Adipocyte (in vitro differentiated cells): ENCODE data around the gene KCNJ6.

Source experiments
- DNase-seq: peaks from one replicate; pipeline ENCODE4 v3.0.0-alpha.2; 2015; ENCODE audit warnings: low read depth
- H3K27me3 ChIP-seq: replicated peaks from 2 replicates; pipeline ENCODE4 v1.7.0; 2013; ENCODE audit warnings: mild to moderate bottlenecking, low read length, moderate library complexity; ENCODE audit not compliant: control insufficient read depth, insufficient read depth
- H3K36me3 ChIP-seq: 2 replicates; pipeline ENCODE4 v1.7.0; 2013; ENCODE audit warnings: low read length, mild to moderate bottlenecking, moderate library complexity; ENCODE audit not compliant: control insufficient read depth, insufficient read depth, severe bottlenecking
- H3K4me1 ChIP-seq: 2 replicates; pipeline ENCODE4 v1.7.0; 2013; ENCODE audit warnings: mild to moderate bottlenecking, low read length, moderate library complexity; ENCODE audit not compliant: control insufficient read depth, insufficient read depth
- H3K4me3 ChIP-seq: 2 replicates; pipeline ENCODE4 v1.7.0; 2013; ENCODE audit warnings: mild to moderate bottlenecking, low read length, moderate library complexity
- H3K9ac ChIP-seq: 2 replicates; pipeline ENCODE4 v1.7.0; 2013; ENCODE audit warnings: mild to moderate bottlenecking, low read length, moderate library complexity
- H3K9me3 ChIP-seq: 2 replicates; pipeline ENCODE4 v1.7.0; 2013; ENCODE audit warnings: mild to moderate bottlenecking, low read length, moderate library complexity; ENCODE audit not compliant: control insufficient read depth

KCNJ6 gene, protein sequence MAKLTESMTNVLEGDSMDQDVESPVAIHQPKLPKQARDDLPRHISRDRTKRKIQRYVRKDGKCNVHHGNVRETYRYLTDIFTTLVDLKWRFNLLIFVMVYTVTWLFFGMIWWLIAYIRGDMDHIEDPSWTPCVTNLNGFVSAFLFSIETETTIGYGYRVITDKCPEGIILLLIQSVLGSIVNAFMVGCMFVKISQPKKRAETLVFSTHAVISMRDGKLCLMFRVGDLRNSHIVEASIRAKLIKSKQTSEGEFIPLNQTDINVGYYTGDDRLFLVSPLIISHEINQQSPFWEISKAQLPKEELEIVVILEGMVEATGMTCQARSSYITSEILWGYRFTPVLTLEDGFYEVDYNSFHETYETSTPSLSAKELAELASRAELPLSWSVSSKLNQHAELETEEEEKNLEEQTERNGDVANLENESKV

DNA sequence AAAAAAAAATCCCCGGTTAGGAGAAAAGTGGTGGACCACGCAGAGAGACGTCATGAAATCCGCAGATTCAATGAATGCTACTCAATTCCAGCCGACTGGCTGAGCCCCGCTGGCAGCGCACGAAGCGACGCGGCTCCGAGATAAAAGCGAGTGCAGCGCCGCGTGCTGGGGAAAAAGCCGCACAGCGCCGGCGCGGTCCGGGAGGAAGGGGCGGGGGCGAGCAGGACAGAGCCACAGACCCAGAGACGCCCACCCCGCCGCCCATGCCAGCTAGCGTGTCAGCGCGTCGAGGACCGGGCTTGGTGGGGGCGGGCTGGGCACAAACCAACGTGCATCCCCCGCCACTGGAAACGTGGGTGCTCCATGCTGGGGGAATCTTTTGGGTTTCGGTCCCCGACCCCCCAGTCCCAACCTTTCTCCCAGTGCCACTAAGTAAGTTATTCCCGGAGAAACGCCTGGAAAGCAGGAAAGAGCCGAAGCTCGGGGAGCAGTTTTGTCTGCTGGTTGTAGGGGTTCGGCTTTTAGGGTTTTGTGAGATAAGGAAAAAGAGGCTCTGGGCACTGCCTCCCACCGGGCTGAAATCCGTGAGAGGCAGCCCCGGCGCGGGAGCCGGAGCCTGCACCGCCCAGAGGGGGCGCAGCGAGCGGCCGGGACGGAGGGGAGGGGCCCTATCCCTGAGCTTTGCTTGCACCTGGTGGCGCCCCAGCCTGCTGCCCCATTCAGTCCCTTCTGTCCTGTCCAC is at the start of gene KCNJ6:
KCNJ6 (minus strand) TSS at position 148 of the 742 bp plus-strand sequence. CDS start 75,775 bp downstream, outside the sequence.
- Histone ChIP-seq H3K9ac (no peak within 1 kb of the TSS), H3K27me3 (peaks cover 55% of the 10 kb centered on the region), H3K36me3 (no peaks in the 10 kb centered on the region), H3K9me3 (no peaks in the 10 kb centered on the region), H3K4me3 (peak within 1 kb of the TSS; percentile 71), H3K4me1 (peaks cover 6% of the 10 kb centered on the region)
- peak; percentile 85 for DNase-seq

DNA sequence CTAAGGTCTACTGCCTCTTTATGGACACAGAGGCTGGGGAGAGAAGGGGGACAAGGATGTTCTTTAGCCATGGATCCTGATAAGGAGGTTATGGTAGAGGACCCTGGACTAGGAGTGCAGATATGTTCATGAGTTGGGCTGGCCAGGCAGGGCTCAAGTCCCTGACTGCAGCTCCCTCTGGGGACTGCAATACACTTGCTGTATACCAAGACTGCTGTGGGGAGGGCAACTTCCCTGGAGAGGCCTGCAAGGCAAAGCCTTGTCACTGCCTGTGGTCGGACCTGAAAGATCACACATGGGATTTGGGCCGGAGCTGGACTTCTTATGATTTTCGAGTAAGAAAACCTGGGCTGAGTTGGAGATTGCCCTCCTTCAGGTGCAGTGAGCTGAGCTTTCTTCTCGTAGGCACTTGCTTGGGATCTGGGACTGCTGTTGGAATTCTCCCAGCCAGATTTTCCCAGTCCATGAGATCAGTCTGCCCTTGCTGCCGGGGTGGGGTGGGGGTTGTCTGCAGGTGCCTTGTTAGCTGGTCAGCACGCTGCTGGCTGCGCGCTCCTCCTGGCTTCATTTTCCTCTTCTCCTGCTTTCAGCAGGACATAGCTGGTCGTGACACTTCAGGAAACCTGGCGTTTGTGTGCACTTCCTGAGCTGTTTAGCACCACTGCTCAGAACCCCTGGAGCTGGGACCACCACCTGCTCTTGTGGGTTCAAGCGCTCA is 49.0 kb upstream of the KCNJ6 start:
- Histone ChIP-seq H3K4me1 (no peaks in the 10 kb centered on the region), H3K36me3 (no peaks in the 10 kb centered on the region), H3K4me3 (no peak overlapping the region), H3K9me3 (no peaks in the 10 kb centered on the region), H3K9ac (no peak overlapping the region), H3K27me3 (peaks cover 54% of the 10 kb centered on the region)
- no peak for DNase-seq

- Histone ChIP-seq H3K36me3 (no peaks in the 10 kb centered on the region), H3K9me3 (peaks cover 18% of the 10 kb centered on the region), H3K4me1 (no peaks in the 10 kb centered on the region), H3K9ac (no peak overlapping the region), H3K27me3 (peaks cover 26% of the 10 kb centered on the region), H3K4me3 (no peak overlapping the region)
- DNase-seq, result no peak
Measured at GRCh38 chr21:37958537-37958936, 42.3 kb upstream of the KCNJ6 start.

DNA sequence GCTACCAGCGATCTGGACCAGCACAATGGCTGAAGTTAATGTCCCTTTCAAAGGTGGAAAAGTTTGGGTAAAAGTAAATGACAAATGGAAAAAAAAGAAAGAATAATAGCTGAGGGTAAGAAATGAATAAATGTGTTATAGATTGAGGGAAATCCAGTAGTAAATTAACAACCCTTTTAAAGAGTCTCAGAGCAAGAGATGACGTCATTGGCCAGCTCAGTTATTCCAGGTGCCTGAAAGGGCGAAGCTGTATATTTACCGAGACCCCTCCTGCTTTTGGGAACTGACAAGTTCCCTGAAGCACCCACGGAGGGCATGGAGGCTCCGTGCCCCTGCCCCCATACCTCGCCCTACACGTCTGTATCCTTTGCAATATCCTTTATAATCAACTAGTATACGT is 40.5 kb upstream of the KCNJ6 start:
- no peak for DNase-seq
- Histone ChIP-seq H3K36me3 (no peaks in the 10 kb centered on the region), H3K4me3 (no peak overlapping the region), H3K9me3 (peaks cover 18% of the 10 kb centered on the region), H3K9ac (no peak overlapping the region), H3K27me3 (peaks cover 36% of the 10 kb centered on the region), H3K4me1 (no peaks in the 10 kb centered on the region)

GRCh38 chr21:37945036-37945435 is 28.8 kb upstream of the KCNJ6 start:
- H3K9me3 ChIP-seq, result peaks cover 18% of the 10 kb centered on the region
- H3K36me3 ChIP-seq, result no peaks in the 10 kb centered on the region
- no peak overlapping the region for H3K9ac ChIP-seq
- DNase-seq, result no peak
- H3K27me3 ChIP-seq, result peaks cover 20% of the 10 kb centered on the region
- no peaks in the 10 kb centered on the region for H3K4me1 ChIP-seq
- no peak overlapping the region for H3K4me3 ChIP-seq

DNA sequence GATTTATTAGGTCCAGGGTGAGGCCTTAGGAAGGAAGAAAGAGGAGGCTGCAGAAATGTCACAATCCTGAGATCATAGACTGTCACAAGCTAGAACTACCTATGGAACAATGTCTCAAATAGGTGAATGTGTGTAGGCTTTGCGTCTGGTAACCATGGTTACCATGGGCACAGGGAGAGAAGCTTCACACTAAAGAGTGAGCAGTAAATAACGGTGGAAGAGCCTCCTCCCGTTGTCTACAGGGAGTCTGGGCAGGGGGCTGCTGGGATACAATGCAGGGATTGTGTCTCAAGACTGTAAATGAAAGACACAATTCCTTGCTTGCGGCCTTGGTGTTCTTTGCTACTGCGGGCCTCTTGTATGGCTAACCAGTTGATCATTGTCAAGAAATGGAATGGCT is 28.2 kb upstream of the KCNJ6 start:
- Histone ChIP-seq H3K9me3 (peaks cover 22% of the 10 kb centered on the region), H3K9ac (no peak overlapping the region), H3K4me3 (no peak overlapping the region), H3K4me1 (no peaks in the 10 kb centered on the region), H3K36me3 (no peaks in the 10 kb centered on the region), H3K27me3 (peaks cover 20% of the 10 kb centered on the region)
- no peak for DNase-seq

- Histone ChIP-seq H3K9me3 (peaks cover 8% of the 10 kb centered on the region), H3K4me3 (no peak overlapping the region), H3K9ac (no peak overlapping the region), H3K27me3 (peaks cover 12% of the 10 kb centered on the region), H3K36me3 (no peaks in the 10 kb centered on the region), H3K4me1 (no peaks in the 10 kb centered on the region)
- DNase-seq, result no peak
Measured at GRCh38 chr21:37940691-37941090, 24.4 kb upstream of the KCNJ6 start.

- Histone ChIP-seq H3K36me3 (no peaks in the 10 kb centered on the region), H3K27me3 (peaks cover 9% of the 10 kb centered on the region), H3K4me1 (no peaks in the 10 kb centered on the region), H3K9ac (no peak overlapping the region), H3K9me3 (peaks cover 8% of the 10 kb centered on the region), H3K4me3 (no peak overlapping the region)
- DNase-seq, result no peak
Measured at GRCh38 chr21:37939838-37940237, 23.6 kb upstream of the KCNJ6 start.

GRCh38 chr21:37939251-37939650 is 23.0 kb upstream of the KCNJ6 start:
- Histone ChIP-seq H3K36me3 (no peaks in the 10 kb centered on the region), H3K9ac (no peak overlapping the region), H3K4me3 (no peak overlapping the region), H3K9me3 (peaks cover 11% of the 10 kb centered on the region), H3K27me3 (peaks cover 9% of the 10 kb centered on the region), H3K4me1 (no peaks in the 10 kb centered on the region)
- no peak for DNase-seq

- Histone ChIP-seq H3K27me3 (peaks cover 6% of the 10 kb centered on the region), H3K4me1 (no peaks in the 10 kb centered on the region), H3K36me3 (no peaks in the 10 kb centered on the region), H3K4me3 (no peak overlapping the region), H3K9me3 (peaks cover 27% of the 10 kb centered on the region), H3K9ac (no peak overlapping the region)
- no peak for DNase-seq
Measured at GRCh38 chr21:37937668-37938067, 21.4 kb upstream of the KCNJ6 start.
